ENCODE data around the gene IGSF21. TPM values are rescaled to one million over a fixed set of nuclear protein-coding genes. Genes with fewer than 3 reads are reported as not detected.

Gene IGSF21
- total and polyA plus RNA-seq, 2 of the 4 experiments (the other 2 are of a cell fraction), result not detected

DNA sequence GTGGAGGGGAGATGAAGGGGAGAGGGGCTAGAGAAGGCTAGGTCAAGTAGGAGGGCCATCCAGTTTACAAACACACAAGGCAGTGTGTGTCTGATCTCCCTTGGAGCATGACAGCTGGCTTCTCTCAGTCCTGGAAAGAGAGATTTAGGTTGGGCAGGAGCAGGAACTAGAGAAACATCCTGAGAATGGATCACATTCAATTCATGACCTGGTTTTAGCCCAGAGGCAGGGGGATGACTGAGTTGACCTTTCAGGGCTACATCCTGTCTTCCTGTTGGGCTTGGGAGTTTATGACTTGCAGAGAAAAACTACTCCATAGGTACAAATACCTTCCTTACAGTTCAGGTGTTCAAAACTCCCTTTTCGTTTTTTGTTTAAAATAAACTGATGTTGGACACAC lies 97.0 kb downstream of the IGSF21 start:
- H2BK120ac ChIP-seq (ENCODE audit: low read depth, low read length), result no peak overlapping the region
- H2AFZ ChIP-seq (replicated peaks; ENCODE audit: low read length, poor library complexity), result no peak overlapping the region
- no peak overlapping the region for H2BK20ac ChIP-seq (ENCODE audit: low read depth, low read length)
- no peaks in the 10 kb centered on the region for H3K27me3 ChIP-seq (ENCODE audit: control insufficient read depth, insufficient read depth, low read length)
- no peak overlapping the region for H4K91ac ChIP-seq (ENCODE audit: insufficient read depth, low read depth, low read length)
- no peak overlapping the region for H4K5ac ChIP-seq (ENCODE audit: low read depth, low read length)
- H2BK5ac ChIP-seq (ENCODE audit: low read depth, low read length, poor library complexity, severe bottlenecking), result no peak overlapping the region
- H2AK9ac ChIP-seq (replicated peaks; ENCODE audit: low read depth, low read length, poor library complexity), result no peak overlapping the region
- intact Hi-C loops (cut with micrococcal nuclease), result no loop called here
- DNase-seq (no peak), ATAC-seq (ENCODE audit: low read depth) (no peak)
- H3K36me3 ChIP-seq (ENCODE audit: control insufficient read depth, insufficient read depth, low read length), result no peaks in the 10 kb centered on the region
- no peak overlapping the region for H4K8ac ChIP-seq (ENCODE audit: low read depth in 2 of 2, low read length in 2 of 2)
- H3K4me1 ChIP-seq (ENCODE audit: control insufficient read depth, insufficient read depth, low read length), result no peaks in the 10 kb centered on the region
- H3K56ac ChIP-seq (ENCODE audit: extremely low read depth, insufficient read depth, low read length), result no peak overlapping the region
- dilution Hi-C loops (cut with HindIII; ENCODE audit: low sequenced_read_pairs, unreplicated experiment), result no loop called here
- H4K20me1 ChIP-seq (ENCODE audit: insufficient read depth, low read length), result no peaks in the 10 kb centered on the region
- H3K4me2 ChIP-seq (ENCODE audit: low read depth, low read length), result no peak overlapping the region
- no peak overlapping the region for H3K27ac ChIP-seq (ENCODE audit: insufficient read depth, low read length)
- in situ Hi-C loops (cut with MboI; ENCODE audit: low sequenced_read_pairs), result no loop called here
- no peaks in the 10 kb centered on the region for H3K9me1 ChIP-seq (ENCODE audit: insufficient read depth, low read length)
- no peak overlapping the region for H3K18ac ChIP-seq (ENCODE audit: low read depth, low read length)
- no peak overlapping the region for H2BK15ac ChIP-seq (ENCODE audit: low read depth, low read length)
- TF ChIP-seq CHD1 (IDR thresholded peaks at IDR 0.05; ENCODE audit: low read depth, low read length) (no peak), FOS (IDR thresholded peaks at IDR 0.05; ENCODE audit: low read depth, low read length) (no peak), BHLHE40 (IDR thresholded peaks at IDR 0.05; ENCODE audit: low read depth, low read length) (no peak), NFE2L2 (IDR thresholded peaks at IDR 0.05; ENCODE audit: low read depth, low read length) (no peak)
- H3K9me3 ChIP-seq (ENCODE audit: control insufficient read depth, insufficient read depth, low read length), result no peaks in the 10 kb centered on the region
- H3K14ac ChIP-seq (replicated peaks; ENCODE audit: low read depth, low read length), result no peak overlapping the region
- H2AK5ac ChIP-seq (ENCODE audit: low read depth, low read length), result no peak overlapping the region
- no TSS peak for BruUV-seq (replicated peaks)
- H3K4me3 ChIP-seq (ENCODE audit: insufficient read depth, low read depth, low read length), result no peak overlapping the region
- ChIA-PET CTCF (no interaction called here), POLR2A (ENCODE audit: unreplicated experiment) (no interaction called here)
- no CpG with 5 or more reads among the region's 1 CpG for WGBS, 2 experiments (ENCODE audit: extremely low coverage in 2 of 2, insufficient read length in 1 of 2)
- H3K9ac ChIP-seq (ENCODE audit: low read depth, low read length), result no peak overlapping the region
- no peaks in the 10 kb centered on the region for H3K79me1 ChIP-seq (ENCODE audit: low read depth in 1 of 2, low read length in 2 of 2)
- no peak overlapping the region for H3K4ac ChIP-seq (ENCODE audit: low read depth, low read length)
- no peak overlapping the region for H3K23ac ChIP-seq (ENCODE audit: low read depth, low read length)

Data from IMR-90 (cell line).